ENCODE results near the gene NUBP2. TPM values are rescaled to one million over a fixed set of nuclear protein-coding genes. Genes with fewer than 3 reads are reported as not detected.

NUBP2 gene
- total RNA-seq, 4 donors from 2014 or later = 55.4 to 115 (median 90.8) TPM

DNA sequence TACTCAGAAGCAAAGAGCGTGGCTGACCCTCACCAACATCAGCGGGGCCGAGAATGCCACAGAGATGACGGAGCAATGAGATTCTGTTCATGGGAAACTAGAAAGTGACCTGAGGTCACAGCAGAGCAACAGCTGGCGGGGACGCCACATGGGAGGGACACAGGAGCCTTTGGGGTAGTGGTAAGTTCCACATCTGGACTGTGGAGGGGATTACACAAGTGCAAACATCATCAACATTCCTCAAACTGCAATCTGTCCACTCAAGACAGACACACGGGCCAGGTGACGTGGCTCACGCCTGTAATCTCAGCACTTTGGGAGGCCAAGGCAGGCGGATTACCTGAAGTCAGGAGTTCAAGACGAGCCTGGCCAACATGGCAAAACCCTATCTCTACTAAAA lies 32.7 kb downstream of the NUBP2 start:
- Histone ChIP-seq H3K4me3 (no peak overlapping the region), H3K4me1 (peaks cover 6% of the 10 kb centered on the region), H3K36me3 (peaks cover 62% of the 10 kb centered on the region), H3K9me3 (no peaks in the 10 kb centered on the region), H3K27ac (no peak overlapping the region), H3K27me3 (no peaks in the 10 kb centered on the region)
- TF ChIP-seq POLR2AphosphoS5 (IDR thresholded peaks at IDR 0.05) = no peak
- 90% methylated on average over 11 of the region's 11 CpGs for WGBS
- DNase-seq (ENCODE audit: low spot score in 2 of 2) = no peak

DNA sequence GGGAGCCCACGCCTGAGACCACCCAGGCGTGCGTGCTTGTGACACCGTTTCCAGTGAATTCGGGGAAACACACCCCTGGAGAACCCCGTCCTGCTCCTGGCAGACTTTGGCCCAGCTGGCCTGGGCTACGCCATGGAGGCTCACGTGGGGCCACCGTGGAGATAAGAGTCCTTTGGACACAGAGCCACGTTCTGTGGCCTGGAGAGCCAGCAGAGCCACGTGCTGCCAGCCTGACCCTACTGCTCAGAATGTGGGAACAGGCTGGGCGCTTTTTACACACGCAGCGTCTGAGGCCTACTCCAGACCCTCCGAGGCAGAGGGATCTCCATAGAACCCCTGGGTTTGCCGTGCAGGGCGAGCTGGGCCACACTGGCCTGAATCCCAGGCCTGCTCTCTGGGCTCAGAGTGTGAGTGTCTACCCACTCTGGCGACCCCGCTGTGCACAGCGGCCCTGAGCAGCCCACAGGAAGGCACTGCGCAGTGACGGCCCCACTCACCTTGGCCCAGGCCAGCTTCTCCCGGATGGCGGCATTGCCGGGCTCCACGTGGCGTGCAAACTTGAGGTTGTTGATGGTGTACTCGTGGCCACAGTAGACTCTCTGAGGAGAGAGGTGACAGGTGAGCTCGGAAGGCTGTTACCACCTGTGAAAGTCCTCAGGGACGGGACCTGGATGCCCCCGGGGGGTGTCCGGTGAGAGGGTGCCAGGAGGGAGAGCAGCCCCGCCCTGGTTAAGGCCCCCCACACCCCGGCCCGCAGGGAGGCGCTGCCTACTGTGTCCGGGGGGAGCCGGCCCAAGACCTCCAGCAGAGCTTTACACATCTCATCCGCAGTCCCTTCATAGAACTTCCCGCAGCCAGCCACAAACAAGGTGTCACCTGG lies 33.9 kb downstream of the NUBP2 start:
- Histone ChIP-seq H3K27ac (no peak overlapping the region), H3K27me3 (no peaks in the 10 kb centered on the region), H3K36me3 (peaks cover 66% of the 10 kb centered on the region), H3K4me1 (peaks cover 6% of the 10 kb centered on the region), H3K9me3 (no peaks in the 10 kb centered on the region), H3K4me3 (no peak overlapping the region)
- DNase-seq (ENCODE audit: low spot score in 2 of 2) = no peak
- no peak for TF ChIP-seq POLR2AphosphoS5 (IDR thresholded peaks at IDR 0.05)
- TF ChIP-seq, protein P1, sequence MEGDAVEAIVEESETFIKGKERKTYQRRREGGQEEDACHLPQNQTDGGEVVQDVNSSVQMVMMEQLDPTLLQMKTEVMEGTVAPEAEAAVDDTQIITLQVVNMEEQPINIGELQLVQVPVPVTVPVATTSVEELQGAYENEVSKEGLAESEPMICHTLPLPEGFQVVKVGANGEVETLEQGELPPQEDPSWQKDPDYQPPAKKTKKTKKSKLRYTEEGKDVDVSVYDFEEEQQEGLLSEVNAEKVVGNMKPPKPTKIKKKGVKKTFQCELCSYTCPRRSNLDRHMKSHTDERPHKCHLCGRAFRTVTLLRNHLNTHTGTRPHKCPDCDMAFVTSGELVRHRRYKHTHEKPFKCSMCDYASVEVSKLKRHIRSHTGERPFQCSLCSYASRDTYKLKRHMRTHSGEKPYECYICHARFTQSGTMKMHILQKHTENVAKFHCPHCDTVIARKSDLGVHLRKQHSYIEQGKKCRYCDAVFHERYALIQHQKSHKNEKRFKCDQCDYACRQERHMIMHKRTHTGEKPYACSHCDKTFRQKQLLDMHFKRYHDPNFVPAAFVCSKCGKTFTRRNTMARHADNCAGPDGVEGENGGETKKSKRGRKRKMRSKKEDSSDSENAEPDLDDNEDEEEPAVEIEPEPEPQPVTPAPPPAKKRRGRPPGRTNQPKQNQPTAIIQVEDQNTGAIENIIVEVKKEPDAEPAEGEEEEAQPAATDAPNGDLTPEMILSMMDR (IDR thresholded peaks at IDR 0.05) = no peak
- no peak for TF ChIP-seq POLR2A (IDR thresholded peaks at IDR 0.05)
- TF ChIP-seq EP300 (IDR thresholded peaks at IDR 0.05) = no peak
- WGBS = 92% methylated on average over 28 of the region's 40 CpGs

DNA sequence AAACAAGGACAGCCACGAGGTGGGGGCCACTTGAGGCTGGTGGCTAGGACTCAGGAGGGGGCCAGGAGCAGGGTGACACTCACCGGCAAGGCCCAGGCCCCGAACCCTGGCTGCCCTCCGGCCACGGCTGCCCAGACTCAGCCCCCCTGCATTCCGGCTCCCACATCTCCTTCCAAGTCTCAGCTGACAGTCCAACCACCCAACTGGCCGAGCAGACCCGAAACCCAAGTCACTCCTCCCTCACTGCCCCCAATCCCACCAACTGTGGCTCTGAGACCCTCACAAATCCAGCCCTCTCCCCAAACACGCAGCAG lies 34.5 kb downstream of the NUBP2 start:
- peaks cover 6% of the 10 kb centered on the region for H3K4me1 ChIP-seq
- H3K36me3 ChIP-seq = peaks cover 70% of the 10 kb centered on the region
- DNase-seq (ENCODE audit: low spot score in 2 of 2) = no peak
- no peaks in the 10 kb centered on the region for H3K27me3 ChIP-seq
- TF ChIP-seq, protein P1 (IDR thresholded peaks at IDR 0.05) = no peak
- no peak for TF ChIP-seq POLR2AphosphoS5 (IDR thresholded peaks at IDR 0.05)
- no peak for TF ChIP-seq EP300 (IDR thresholded peaks at IDR 0.05)
- TF ChIP-seq POLR2A (IDR thresholded peaks at IDR 0.05) = no peak
- no peaks in the 10 kb centered on the region for H3K9me3 ChIP-seq
- no peak overlapping the region for H3K27ac ChIP-seq
- WGBS = 91% methylated on average over 9 of the region's 9 CpGs
- H3K4me3 ChIP-seq = no peak overlapping the region

DNA sequence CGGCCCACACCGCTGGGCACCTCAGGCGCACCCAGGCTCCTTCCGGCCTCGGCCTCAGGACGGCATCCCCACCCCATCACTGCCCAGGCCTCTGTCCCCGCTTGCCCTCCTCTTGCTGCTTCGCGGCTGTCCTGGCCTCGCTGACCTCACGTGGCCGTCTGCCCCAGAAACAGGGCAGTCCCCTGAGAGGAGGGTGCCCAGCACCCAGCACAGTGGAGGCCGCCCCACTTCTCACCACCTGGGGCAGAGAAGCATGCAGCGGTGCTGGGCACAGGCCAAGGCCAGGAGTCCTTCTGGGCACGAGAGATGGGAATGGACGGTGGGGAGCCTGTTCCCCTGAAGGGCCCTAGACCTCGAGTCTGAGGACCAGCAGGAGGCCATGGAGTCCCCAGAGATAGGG lies 35.0 kb downstream of the NUBP2 start:
- H3K9me3 ChIP-seq = no peaks in the 10 kb centered on the region
- no peaks in the 10 kb centered on the region for H3K27me3 ChIP-seq
- H3K36me3 ChIP-seq = peaks cover 75% of the 10 kb centered on the region
- H3K4me3 ChIP-seq = no peak overlapping the region
- peaks cover 3% of the 10 kb centered on the region for H3K4me1 ChIP-seq
- TF ChIP-seq POLR2AphosphoS5 (IDR thresholded peaks at IDR 0.05) = no peak
- TF ChIP-seq EP300 (IDR thresholded peaks at IDR 0.05) = no peak
- TF ChIP-seq, protein P1 (IDR thresholded peaks at IDR 0.05) = no peak
- TF ChIP-seq POLR2A (IDR thresholded peaks at IDR 0.05) = no peak
- WGBS = 86% methylated on average over 10 of the region's 17 CpGs
- peak in 1 of 2 donors; percentile 54 for DNase-seq (ENCODE audit: low spot score in 2 of 2)
- H3K27ac ChIP-seq = no peak overlapping the region

DNA sequence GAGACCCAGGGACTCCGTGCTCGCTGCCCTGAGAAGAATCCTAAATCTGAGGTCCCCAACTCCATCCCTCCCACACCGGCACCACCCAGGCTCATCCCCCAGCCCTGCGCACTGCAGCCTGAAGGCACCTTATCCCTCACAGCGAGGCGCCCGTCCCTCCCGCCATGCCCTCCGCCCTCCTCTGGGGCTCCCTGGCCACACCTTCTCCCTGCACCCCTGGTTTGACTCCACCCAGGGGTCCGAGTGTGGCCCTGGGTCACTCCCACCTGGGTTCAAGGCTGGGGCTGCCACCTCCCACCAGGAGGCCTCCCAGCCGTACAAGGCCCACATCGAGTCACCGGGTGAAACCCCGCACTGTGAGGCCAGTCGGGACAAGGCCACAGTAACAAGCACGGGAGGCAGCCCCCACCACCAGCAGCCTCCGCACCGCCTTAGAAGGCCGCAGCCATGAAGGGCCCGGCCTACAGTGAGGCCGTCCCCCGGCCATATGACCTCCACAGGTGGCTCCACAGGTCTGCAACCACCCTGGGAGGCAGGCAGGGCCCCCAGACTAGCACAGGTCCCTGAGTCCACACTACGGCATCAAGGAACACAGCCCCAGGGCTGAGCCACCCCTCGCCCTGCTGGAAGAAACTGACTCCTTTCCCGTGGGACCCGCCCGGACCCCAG lies 35.6 kb downstream of the NUBP2 start:
- H3K4me1 ChIP-seq = no peaks in the 10 kb centered on the region
- no peak for TF ChIP-seq POLR2AphosphoS5 (IDR thresholded peaks at IDR 0.05)
- TF ChIP-seq EP300 (IDR thresholded peaks at IDR 0.05) = no peak
- no peak for TF ChIP-seq POLR2A (IDR thresholded peaks at IDR 0.05)
- TF ChIP-seq, protein P1 (IDR thresholded peaks at IDR 0.05) = no peak
- DNase-seq (ENCODE audit: low spot score in 2 of 2) = peak in 1 of 2 donors; percentile 60
- H3K27ac ChIP-seq = no peak overlapping the region
- no peaks in the 10 kb centered on the region for H3K9me3 ChIP-seq
- peaks cover 77% of the 10 kb centered on the region for H3K36me3 ChIP-seq
- 97% methylated on average over 11 of the region's 27 CpGs for WGBS
- H3K27me3 ChIP-seq = no peaks in the 10 kb centered on the region
- H3K4me3 ChIP-seq = no peak overlapping the region

All from suprapubic skin (tissue), 4 donors.